Measurements from ENCODE around the gene ZC3H4.

ZC3H4 gene

GRCh38 chr19:47112997-47113849 is at the start of gene ZC3H4:
TSS of gene ZC3H4 (minus strand) at chr19:47113776. CDS start at chr19:47112584, 1,192 bp downstream.
- no peak for TF ChIP-seq CTCF (IDR thresholded peaks at IDR 0.05; ENCODE audit: extremely low read depth, insufficient read depth, missing control alignments)
- DNase-seq (ENCODE audit: low spot score): peak; percentile 97

GRCh38 chr19:47161876-47162489 is 48.4 kb upstream of the ZC3H4 start:
- in situ Hi-C loops (cut with MboI; ENCODE audit: low pct_unique_long_range_greater_than_20kb, low sequenced_read_pairs, unreplicated experiment): no loop called here
- TF ChIP-seq CTCF (IDR thresholded peaks at IDR 0.05; ENCODE audit: extremely low read depth, insufficient read depth, missing control alignments): no peak
- no peak for DNase-seq (ENCODE audit: low spot score)

More at GRCh38 chr19:47112997-47113849, at the start of gene ZC3H4:
- in situ Hi-C loops (cut with MboI; ENCODE audit: low pct_unique_long_range_greater_than_20kb, low sequenced_read_pairs, unreplicated experiment): no loop called here

GRCh38 chr19:47158879-47159503 is 45.4 kb upstream of the ZC3H4 start:
- no peak for TF ChIP-seq CTCF (IDR thresholded peaks at IDR 0.05; ENCODE audit: extremely low read depth, insufficient read depth, missing control alignments)
- in situ Hi-C loops (cut with MboI; ENCODE audit: low pct_unique_long_range_greater_than_20kb, low sequenced_read_pairs, unreplicated experiment): no loop called here
- no peak for DNase-seq (ENCODE audit: low spot score)

GRCh38 chr19:47158367-47158791 is 44.8 kb upstream of the ZC3H4 start:
- in situ Hi-C loops (cut with MboI; ENCODE audit: low pct_unique_long_range_greater_than_20kb, low sequenced_read_pairs, unreplicated experiment): no loop called here
- no peak for TF ChIP-seq CTCF (IDR thresholded peaks at IDR 0.05; ENCODE audit: extremely low read depth, insufficient read depth, missing control alignments)
- no peak for DNase-seq (ENCODE audit: low spot score)

- DNase-seq (ENCODE audit: low spot score): no peak
- in situ Hi-C loops (cut with MboI; ENCODE audit: low pct_unique_long_range_greater_than_20kb, low sequenced_read_pairs, unreplicated experiment): no loop called here
- no peak for TF ChIP-seq CTCF (IDR thresholded peaks at IDR 0.05; ENCODE audit: extremely low read depth, insufficient read depth, missing control alignments)
Measured at GRCh38 chr19:47157431-47158321, 44.1 kb upstream of the ZC3H4 start.
